Neural progenitor cell (in vitro differentiated cells): Measurements from ENCODE around the gene OAF. TPM values are rescaled to one million over a fixed set of nuclear protein-coding genes. Genes with fewer than 3 reads are reported as not detected.

Source experiments
- DNase-seq: peaks from one replicate; pipeline ENCODE4 v3.0.0-alpha.2; 2016; ENCODE audit warnings: low spot score
- H2AFZ ChIP-seq: fragments of 200-600 bp; sonication (generic); replicated peaks from 2 replicates; pipeline ENCODE4 v1.6.1; 2016; ENCODE audit warnings: antibody characterized with exemption
- H3F3A ChIP-seq: fragments of 200-600 bp; sonication (generic); 2 replicates; pipeline ENCODE4 v1.6.1; 2016; ENCODE audit warnings: antibody characterized with exemption, low read depth
- H3K27ac ChIP-seq: fragments of 200-600 bp; sonication (generic); 2 replicates; pipeline ENCODE4 v1.5.1; 2016; ENCODE audit warnings: mild to moderate bottlenecking
- H3K27me3 ChIP-seq: fragments of 200-600 bp; sonication (generic); 2 replicates; pipeline ENCODE4 v1.6.1; 2016; ENCODE audit warnings: mild to moderate bottlenecking, moderate library complexity
- H3K36me3 ChIP-seq: fragments of 200-600 bp; sonication (generic); 2 replicates; pipeline ENCODE4 v1.5.1; 2016
- H3K4me1 ChIP-seq: fragments of 200-600 bp; sonication (generic); 2 replicates; pipeline ENCODE4 v1.6.1; 2016; ENCODE audit warnings: mixed run types
- H3K4me2 ChIP-seq: fragments of 200-600 bp; sonication (generic); 2 replicates; pipeline ENCODE4 v1.6.1; 2016
- H3K4me3 ChIP-seq: fragments of 200-600 bp; sonication (generic); 2 replicates; pipeline ENCODE4 v1.5.1; 2016
- H3K79me2 ChIP-seq: fragments of 200-600 bp; sonication (generic); 2 replicates; pipeline ENCODE4 v1.6.1; 2016; ENCODE audit warnings: low read depth
- H3K9ac ChIP-seq: fragments of 200-600 bp; sonication (generic); 2 replicates; pipeline ENCODE4 v1.6.1; 2016
- H3K9me3 ChIP-seq: fragments of 200-600 bp; sonication (generic); 2 replicates; pipeline ENCODE4 v1.5.1; 2016; ENCODE audit warnings: low read depth
- H4K20me1 ChIP-seq: fragments of 200-600 bp; sonication (generic); 2 replicates; pipeline ENCODE4 v1.6.1; 2016; ENCODE audit warnings: low read depth
- H3K27ac Mint-ChIP-seq: 3 replicates; pipeline ENCODE4 v1.8.0; 2021; ENCODE audit warnings: mixed read lengths
- H3K27me3 Mint-ChIP-seq: 2 replicates; pipeline ENCODE4 v1.8.0; 2022; ENCODE audit warnings: low read depth, mild to moderate bottlenecking, inconsistent platforms, moderate library complexity, mixed read lengths; ENCODE audit not compliant: insufficient read depth
- H3K36me3 Mint-ChIP-seq: 3 replicates; pipeline ENCODE4 v1.8.0; 2021; ENCODE audit warnings: mixed read lengths
- H3K4me1 Mint-ChIP-seq: 3 replicates; pipeline ENCODE4 v1.8.0; 2021; ENCODE audit warnings: mixed read lengths
- H3K4me3 Mint-ChIP-seq: 3 replicates; pipeline ENCODE4 v1.8.0; 2021; ENCODE audit warnings: mild to moderate bottlenecking, moderate library complexity, mixed read lengths
- H3K9me3 Mint-ChIP-seq: 3 replicates; pipeline ENCODE4 v1.8.0; 2020; ENCODE audit warnings: mixed read lengths
- CTCF ChIP-seq: fragments of 200-600 bp; sonication (generic); IDR thresholded peaks from 2 replicates; pipeline ENCODE4 v1.5.1; 2017; ENCODE audit warnings: antibody characterized with exemption, mild to moderate bottlenecking
- EZH2 ChIP-seq: fragments of 200-600 bp; sonication (generic); IDR thresholded peaks from 2 replicates; pipeline ENCODE4 v1.6.1; 2017; ENCODE audit warnings: antibody characterized with exemption, mild to moderate bottlenecking, moderate library complexity
- EZH2phosphoT487 ChIP-seq: fragments of 200-600 bp; sonication (generic); IDR thresholded peaks from 2 replicates; pipeline ENCODE4 v1.6.1; 2017; ENCODE audit warnings: antibody characterized with exemption
- total RNA-seq: library from RNA; depleted of rRNA; stranded (reverse); fragments of >200 nt; gene quantifications from 2 replicates; pipeline ENCODE4 v1.2.3, GENCODE V29; 2015; ENCODE audit warnings: low replicate concordance

The OAF gene
- 0.46 and 0.47 TPM in 2 replicates for total RNA-seq

- TF ChIP-seq EZH2 (no peak), EZH2phosphoT487 (no peak), CTCF (peak; percentile 21)
- H3K4me2 ChIP-seq = peak within 1 kb of the TSS; percentile 85
- H3K36me3 ChIP-seq = no peaks in the 10 kb centered on the region
- peaks cover 21% of the 10 kb centered on the region for H3K27me3 Mint-ChIP-seq
- no peaks in the 10 kb centered on the region for H3K9me3 ChIP-seq
- peaks cover 68% of the 10 kb centered on the region for H3K4me1 Mint-ChIP-seq
- peak within 1 kb of the TSS; percentile 94 for H3K4me3 Mint-ChIP-seq
- peak within 1 kb of the TSS; percentile 60 for H2AFZ ChIP-seq
- H3K4me1 ChIP-seq = peaks cover 26% of the 10 kb centered on the region
- H4K20me1 ChIP-seq = peaks cover 21% of the 10 kb centered on the region
- no peak within 1 kb of the TSS for H3K9ac ChIP-seq
- peaks cover 100% of the 10 kb centered on the region for H3K27me3 ChIP-seq
- peak within 1 kb of the TSS; percentile 58 for H3K4me3 ChIP-seq
- H3K79me2 ChIP-seq = no peaks in the 10 kb centered on the region
- peaks cover 16% of the 10 kb centered on the region for H3F3A ChIP-seq
- no peak within 1 kb of the TSS for H3K27ac ChIP-seq
- H3K9me3 Mint-ChIP-seq = no peaks in the 10 kb centered on the region
- peak; percentile 94 for DNase-seq
- peak within 1 kb of the TSS; percentile 94 for H3K27ac Mint-ChIP-seq
- peaks cover 8% of the 10 kb centered on the region for H3K36me3 Mint-ChIP-seq
These were observed at the start of gene OAF for GRCh38 chr11:120210626-120211521. Gene OAF, plus strand, starts transcription at chr11:120211032. Its CDS starts 248 bp downstream, at chr11:120211280.

- no peak for TF ChIP-seq CTCF
- no peak for TF ChIP-seq EZH2phosphoT487
- TF ChIP-seq EZH2 = no peak
- H3K79me2 ChIP-seq = no peaks in the 10 kb centered on the region
- Mint-ChIP-seq H3K27me3 (peaks cover 30% of the 10 kb centered on the region), H3K4me3 (no peak overlapping the region), H3K9me3 (peaks cover 9% of the 10 kb centered on the region), H3K4me1 (peaks cover 15% of the 10 kb centered on the region), H3K27ac (no peak overlapping the region), H3K36me3 (no peaks in the 10 kb centered on the region)
- no peak for DNase-seq
- peaks cover 86% of the 10 kb centered on the region for H3K27me3 ChIP-seq
- H3K9ac ChIP-seq = no peak overlapping the region
- H3K9me3 ChIP-seq = no peaks in the 10 kb centered on the region
- no peak overlapping the region for H3K4me3 ChIP-seq
- H2AFZ ChIP-seq = no peak overlapping the region
- no peak overlapping the region for H3K4me2 ChIP-seq
- no peaks in the 10 kb centered on the region for H3K36me3 ChIP-seq
- H3K4me1 ChIP-seq = peaks cover 9% of the 10 kb centered on the region
- no peaks in the 10 kb centered on the region for H3F3A ChIP-seq
- H3K27ac ChIP-seq = no peak overlapping the region
- no peaks in the 10 kb centered on the region for H4K20me1 ChIP-seq
These were observed 43.2 kb upstream of the OAF start for GRCh38 chr11:120167659-120168058.

DNA sequence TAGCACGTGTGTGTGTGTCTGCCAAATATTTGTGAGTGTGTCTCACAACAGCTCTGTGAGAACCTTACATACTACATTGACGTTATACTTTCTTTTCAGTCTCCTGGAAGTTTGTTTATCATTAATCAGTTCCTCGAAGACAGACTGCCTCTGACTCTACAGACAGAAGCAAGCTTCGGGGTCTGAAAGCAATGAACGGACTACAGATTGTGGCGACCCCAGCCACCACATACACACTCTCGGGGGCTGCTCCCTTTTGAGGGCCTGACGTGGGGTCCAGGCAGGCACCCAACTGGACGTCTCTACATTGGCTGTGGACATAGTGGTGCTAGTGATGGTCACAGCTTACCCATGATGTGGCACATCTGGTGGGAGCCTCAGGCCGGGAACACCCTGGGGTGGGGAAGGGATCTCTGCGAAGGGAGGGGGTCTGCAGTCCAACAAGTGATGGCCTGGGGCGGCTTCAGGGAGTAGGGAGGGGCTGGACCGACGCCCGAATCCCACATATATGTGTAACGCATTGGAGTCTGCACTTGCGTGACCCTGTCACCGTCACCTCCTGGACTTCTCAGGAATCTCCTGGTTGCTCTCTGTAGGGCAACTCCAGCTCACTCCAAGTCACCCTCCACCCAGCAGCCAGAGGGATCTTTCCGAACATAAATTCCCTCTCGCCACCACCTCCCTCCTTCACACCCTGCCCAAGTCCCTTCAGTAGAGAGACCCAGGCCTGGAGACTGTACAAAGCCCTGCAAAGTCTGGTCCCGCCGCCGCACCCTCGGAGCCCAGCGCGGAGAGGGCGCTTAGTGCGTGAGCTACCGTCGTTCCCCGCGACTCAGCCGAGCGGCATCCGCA lies 42.5 kb upstream of the OAF start:
- TF ChIP-seq CTCF = no peak
- no peak for TF ChIP-seq EZH2
- no peak for TF ChIP-seq EZH2phosphoT487
- no peak overlapping the region for H3K9ac ChIP-seq
- H3K27me3 Mint-ChIP-seq = peaks cover 32% of the 10 kb centered on the region
- no peaks in the 10 kb centered on the region for H3K36me3 Mint-ChIP-seq
- no peaks in the 10 kb centered on the region for H3K9me3 ChIP-seq
- peaks cover 9% of the 10 kb centered on the region for H3K4me1 ChIP-seq
- H3K27me3 ChIP-seq = peaks cover 92% of the 10 kb centered on the region
- H3K4me3 Mint-ChIP-seq = peak overlapping the region; percentile 83
- peak overlapping the region; percentile 55 for H3K4me3 ChIP-seq
- no peaks in the 10 kb centered on the region for H3K36me3 ChIP-seq
- peak overlapping the region; percentile 98 for H2AFZ ChIP-seq
- H3K79me2 ChIP-seq = no peaks in the 10 kb centered on the region
- H4K20me1 ChIP-seq = no peaks in the 10 kb centered on the region
- no peak overlapping the region for H3K27ac ChIP-seq
- no peak for DNase-seq
- peaks cover 22% of the 10 kb centered on the region for H3K4me1 Mint-ChIP-seq
- peak overlapping the region; percentile 88 for H3K27ac Mint-ChIP-seq
- H3F3A ChIP-seq = no peaks in the 10 kb centered on the region
- peak overlapping the region; percentile 89 for H3K4me2 ChIP-seq
- H3K9me3 Mint-ChIP-seq = peaks cover 7% of the 10 kb centered on the region
